Measurements from ENCODE around the gene GRK1.

Gene GRK1

GRCh38 chr13:113632706-113633484 is 34.1 kb upstream of the GRK1 start:
- no peak for DNase-seq (ENCODE audit: low read depth)

GRCh38 chr13:113633485-113633873 is 33.5 kb upstream of the GRK1 start:
- DNase-seq (ENCODE audit: low read depth), result no peak

- no peak for DNase-seq (ENCODE audit: low read depth)
These were observed 32.6 kb upstream of the GRK1 start for GRCh38 chr13:113634279-113635047.

- no peak for DNase-seq (ENCODE audit: low read depth)
These were observed 32.0 kb upstream of the GRK1 start for GRCh38 chr13:113635048-113635420.

GRCh38 chr13:113635709-113636108 is 31.3 kb upstream of the GRK1 start:
- DNase-seq (ENCODE audit: low read depth), result no peak

GRCh38 chr13:113636266-113636963 is 30.6 kb upstream of the GRK1 start:
- DNase-seq (ENCODE audit: low read depth), result no peak

GRCh38 chr13:113637262-113638160 is 29.5 kb upstream of the GRK1 start:
- DNase-seq (ENCODE audit: low read depth), result no peak

- no peak for DNase-seq (ENCODE audit: low read depth)
These were observed 28.8 kb upstream of the GRK1 start for GRCh38 chr13:113638173-113638746.

- DNase-seq (ENCODE audit: low read depth), result no peak
These were observed 28.2 kb upstream of the GRK1 start for GRCh38 chr13:113638806-113639205.

GRCh38 chr13:113639616-113640262 is 27.3 kb upstream of the GRK1 start:
- no peak for DNase-seq (ENCODE audit: low read depth)

- DNase-seq (ENCODE audit: low read depth), result no peak
These were observed 25.6 kb upstream of the GRK1 start for GRCh38 chr13:113641426-113641825.

GRCh38 chr13:113642563-113642962 is 24.5 kb upstream of the GRK1 start:
- no peak for DNase-seq (ENCODE audit: low read depth)

- no peak for DNase-seq (ENCODE audit: low read depth)
These were observed 23.4 kb upstream of the GRK1 start for GRCh38 chr13:113643593-113643992.

- DNase-seq (ENCODE audit: low read depth), result no peak
These were observed 22.2 kb upstream of the GRK1 start for GRCh38 chr13:113644800-113645199.

GRCh38 chr13:113645329-113645728 is 21.7 kb upstream of the GRK1 start:
- DNase-seq (ENCODE audit: low read depth), result no peak

GRCh38 chr13:113646376-113646775 is 20.6 kb upstream of the GRK1 start:
- no peak for DNase-seq (ENCODE audit: low read depth)

GRCh38 chr13:113646921-113647340 is 20.1 kb upstream of the GRK1 start:
- no peak for DNase-seq (ENCODE audit: low read depth)

GRCh38 chr13:113647351-113648215 is 19.4 kb upstream of the GRK1 start:
- DNase-seq (ENCODE audit: low read depth), result no peak

GRCh38 chr13:113648216-113648610 is 18.8 kb upstream of the GRK1 start:
- DNase-seq (ENCODE audit: low read depth), result no peak

- no peak for DNase-seq (ENCODE audit: low read depth)
These were observed 17.8 kb upstream of the GRK1 start for GRCh38 chr13:113649212-113649611.
